ENCODE measurements around the gene DDIT3. TPM values are rescaled to one million over a fixed set of nuclear protein-coding genes. Genes with fewer than 3 reads are reported as not detected.
"Not testable (repeated sequence)": the region's sequence is repeated elsewhere in the genome, so short reads cannot be mapped to it uniquely, and the experiment has no call there.

The DDIT3 gene
- polyA plus RNA-seq, 3 donors: 9.3 to 163 (median 9.4) TPM

GRCh38 chr12:57497223-57498131 is 22.8 kb downstream of the DDIT3 start:
- H3K4me3 ChIP-seq (replicated peaks in 1 of 3; ENCODE audit: low read depth in 2 of 3, low read length in 3 of 3): no peak overlapping the region
- peaks cover 52 to 72% of the 10 kb centered on the region in 2 donors for H3K36me3 ChIP-seq (replicated peaks in 1 of 2; ENCODE audit: control insufficient read depth in 1 of 2, insufficient read depth in 2 of 2, low read length in 2 of 2)
- H3K79me2 ChIP-seq (ENCODE audit: insufficient read depth, low read length): no peaks in the 10 kb centered on the region
- peak overlapping the region in 1 of 2 donors; percentile 36 for H3K27ac ChIP-seq (ENCODE audit: low read depth in 1 of 2, low read length in 2 of 2)
- H3K27ac Mint-ChIP-seq: peak overlapping the region in 5 of 7 donors; percentile 5 to 78 (median 65)
- H2AFZ ChIP-seq (ENCODE audit: insufficient read depth, low read depth, low read length, poor library complexity, severe bottlenecking): no peak overlapping the region
- no peak for DNase-seq
- H3K9ac ChIP-seq (ENCODE audit: insufficient read depth, low read length, poor library complexity, severe bottlenecking): no peak overlapping the region
- H3K4me3 Mint-ChIP-seq: no peak overlapping the region
- no peak overlapping the region for H3K4me2 ChIP-seq (replicated peaks; ENCODE audit: extremely low read depth, low read length, poor library complexity, severe bottlenecking)
- 93% methylated on average over 11 of the region's 12 CpGs for WGBS (ENCODE audit: insufficient coverage)
- H3K9me3 Mint-ChIP-seq: peaks cover 0 to 3% (median 0%) of the 10 kb centered on the region in 7 donors
- H3K4me1 ChIP-seq (ENCODE audit: control insufficient read depth in 1 of 2, insufficient read depth in 2 of 2, low read length in 2 of 2): no peaks in the 10 kb centered on the region
- no peak for TF ChIP-seq CTCF (IDR thresholded peaks at IDR 0.05)
- H3K27me3 ChIP-seq (ENCODE audit: control insufficient read depth in 2 of 2, insufficient read depth in 2 of 2, low read length in 2 of 2): no peaks in the 10 kb centered on the region
- H4K20me1 ChIP-seq (ENCODE audit: insufficient read depth, low read length): peaks cover 16% of the 10 kb centered on the region
- peaks cover 0 to 2% (median 0%) of the 10 kb centered on the region in 3 donors for H3K27me3 Mint-ChIP-seq (ENCODE audit: low read depth in 3 of 3)
- H3K36me3 Mint-ChIP-seq: peaks cover 64 to 90% of the 10 kb centered on the region in 2 donors
- intact Hi-C loops (cut with micrococcal nuclease): no loop called here
- H3K4me1 Mint-ChIP-seq: no peaks in the 10 kb centered on the region
- no peaks in the 10 kb centered on the region for H3K9me3 ChIP-seq (replicated peaks in 1 of 2; ENCODE audit: control insufficient read depth in 1 of 2, insufficient read depth in 1 of 2, low read length in 2 of 2)

DNA sequence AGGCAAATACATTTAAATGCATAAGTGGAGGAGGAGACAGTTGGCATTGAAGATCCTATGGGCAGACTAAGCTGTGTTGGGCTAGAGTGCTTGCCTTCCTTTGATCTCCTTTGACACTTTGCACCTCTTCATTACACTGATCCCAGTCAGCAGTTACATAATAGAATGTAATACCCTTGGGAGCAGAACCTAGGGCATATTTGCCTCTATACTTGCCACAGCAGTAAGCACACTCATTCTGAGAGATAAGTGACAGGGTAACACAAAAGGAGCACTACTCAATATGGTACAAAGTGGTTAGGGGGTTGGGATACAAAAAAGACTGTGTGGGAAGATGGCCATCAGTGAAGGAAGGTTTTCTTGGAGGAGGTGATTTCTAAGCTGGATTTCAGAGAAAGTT is 23.5 kb downstream of the DDIT3 start:
- Mint-ChIP-seq H3K27ac (no peak overlapping the region), H3K36me3 (peaks cover 64 to 90% of the 10 kb centered on the region in 2 donors), H3K9me3 (peaks cover 0 to 3% (median 0%) of the 10 kb centered on the region in 7 donors), H3K27me3 (ENCODE audit: low read depth in 3 of 3) (peaks cover 0 to 2% (median 0%) of the 10 kb centered on the region in 3 donors), H3K4me3 (no peak overlapping the region), H3K4me1 (no peaks in the 10 kb centered on the region)
- Histone ChIP-seq H3K4me2 (replicated peaks; ENCODE audit: extremely low read depth, low read length, poor library complexity, severe bottlenecking) (no peak overlapping the region), H3K9me3 (replicated peaks in 1 of 2; ENCODE audit: control insufficient read depth in 1 of 2, insufficient read depth in 1 of 2, low read length in 2 of 2) (no peaks in the 10 kb centered on the region), H3K79me2 (ENCODE audit: insufficient read depth, low read length) (no peaks in the 10 kb centered on the region), H3K36me3 (replicated peaks in 1 of 2; ENCODE audit: control insufficient read depth in 1 of 2, insufficient read depth in 2 of 2, low read length in 2 of 2) (peaks cover 50 to 70% of the 10 kb centered on the region in 2 donors), H2AFZ (ENCODE audit: insufficient read depth, low read depth, low read length, poor library complexity, severe bottlenecking) (no peak overlapping the region), H3K27me3 (ENCODE audit: control insufficient read depth in 2 of 2, insufficient read depth in 2 of 2, low read length in 2 of 2) (no peaks in the 10 kb centered on the region), H3K9ac (ENCODE audit: insufficient read depth, low read length, poor library complexity, severe bottlenecking) (no peak overlapping the region), H3K4me1 (ENCODE audit: control insufficient read depth in 1 of 2, insufficient read depth in 2 of 2, low read length in 2 of 2) (no peaks in the 10 kb centered on the region), H3K27ac (ENCODE audit: low read depth in 1 of 2, low read length in 2 of 2) (no peak overlapping the region), H4K20me1 (ENCODE audit: insufficient read depth, low read length) (peaks cover 17% of the 10 kb centered on the region), H3K4me3 (replicated peaks in 1 of 3; ENCODE audit: low read depth in 2 of 3, low read length in 3 of 3) (no peak overlapping the region)
- no peak for TF ChIP-seq CTCF (IDR thresholded peaks at IDR 0.05)
- DNase-seq: no peak
- intact Hi-C loops (cut with micrococcal nuclease): no loop called here

- H3K9ac ChIP-seq (ENCODE audit: insufficient read depth, low read length, poor library complexity, severe bottlenecking); DNase-seq; H3K4me3 ChIP-seq (replicated peaks in 1 of 3; ENCODE audit: low read depth in 2 of 3, low read length in 3 of 3); H3K27me3 ChIP-seq (ENCODE audit: control insufficient read depth in 2 of 2, insufficient read depth in 2 of 2, low read length in 2 of 2); intact Hi-C loops (cut with micrococcal nuclease); H2AFZ ChIP-seq (ENCODE audit: insufficient read depth, low read depth, low read length, poor library complexity, severe bottlenecking); H3K9me3 Mint-ChIP-seq; H3K27ac ChIP-seq (ENCODE audit: low read depth in 1 of 2, low read length in 2 of 2); H3K79me2 ChIP-seq (ENCODE audit: insufficient read depth, low read length); H3K4me3 Mint-ChIP-seq; H3K4me2 ChIP-seq (replicated peaks; ENCODE audit: extremely low read depth, low read length, poor library complexity, severe bottlenecking); H3K9me3 ChIP-seq (replicated peaks in 1 of 2; ENCODE audit: control insufficient read depth in 1 of 2, insufficient read depth in 1 of 2, low read length in 2 of 2); H3K4me1 Mint-ChIP-seq; H3K4me1 ChIP-seq (ENCODE audit: control insufficient read depth in 1 of 2, insufficient read depth in 2 of 2, low read length in 2 of 2); H3K27me3 Mint-ChIP-seq (ENCODE audit: low read depth in 3 of 3); H3K27ac Mint-ChIP-seq: not testable (repeated sequence)
- 95% methylated on average over 29 of the region's 48 CpGs for WGBS (ENCODE audit: insufficient coverage)
- peaks cover 17% of the 10 kb centered on the region for H4K20me1 ChIP-seq (ENCODE audit: insufficient read depth, low read length)
- H3K36me3 ChIP-seq (replicated peaks in 1 of 2; ENCODE audit: control insufficient read depth in 1 of 2, insufficient read depth in 2 of 2, low read length in 2 of 2): peaks cover 51 to 70% of the 10 kb centered on the region in 2 donors
- H3K36me3 Mint-ChIP-seq: peaks cover 64 to 91% of the 10 kb centered on the region in 2 donors
Observed at GRCh38 chr12:57495051-57495701, 25.1 kb downstream of the DDIT3 start.
